ENCODE measurements around the gene RASA3.
A peak's percentile ranks its signal among the peaks of the same experiment; 100 is the strongest.

RASA3 gene

GRCh38 chr13:114013952-114014629 lies 118.3 kb downstream of the RASA3 start:
- DNase-seq = no peak

GRCh38 chr13:114013336-114013735 lies 119.1 kb downstream of the RASA3 start:
- DNase-seq = no peak

GRCh38 chr13:114012921-114013320 lies 119.5 kb downstream of the RASA3 start:
- no peak for DNase-seq

GRCh38 chr13:114012141-114012540 lies 120.3 kb downstream of the RASA3 start:
- DNase-seq = no peak

GRCh38 chr13:114011226-114011625 lies 121.2 kb downstream of the RASA3 start:
- no peak for DNase-seq

- peak; percentile 13 for DNase-seq
Measured at GRCh38 chr13:114010401-114011101, 121.9 kb downstream of the RASA3 start.

- DNase-seq = no peak
Measured at GRCh38 chr13:114009590-114010400, 122.6 kb downstream of the RASA3 start.

- DNase-seq = no peak
Measured at GRCh38 chr13:114008964-114009589, 123.3 kb downstream of the RASA3 start.

GRCh38 chr13:114007566-114007965 lies 124.9 kb downstream of the RASA3 start:
- no peak for DNase-seq

GRCh38 chr13:114005206-114005724 lies 127.2 kb downstream of the RASA3 start:
- DNase-seq = no peak

GRCh38 chr13:114004420-114005205 lies 127.8 kb downstream of the RASA3 start:
- DNase-seq = peak; percentile 59

- DNase-seq = no peak
Measured at GRCh38 chr13:114002771-114003321, 129.6 kb downstream of the RASA3 start.

- DNase-seq = no peak
Measured at GRCh38 chr13:114002009-114002544, 130.3 kb downstream of the RASA3 start.

GRCh38 chr13:114001331-114002008 lies 131.0 kb downstream of the RASA3 start:
- DNase-seq = no peak

GRCh38 chr13:114000151-114001040 lies 132.0 kb downstream of the RASA3 start:
- no peak for DNase-seq

- DNase-seq = no peak
Measured at GRCh38 chr13:113999618-113999910, 132.9 kb downstream of the RASA3 start.

GRCh38 chr13:113998781-113999617 lies 133.4 kb downstream of the RASA3 start:
- no peak for DNase-seq

GRCh38 chr13:113997845-113998751 lies 134.3 kb downstream of the RASA3 start:
- peak; percentile 12 for DNase-seq

Data from hematopoietic multipotent progenitor cell treated with erythropoietin and hydrocortisone succinate and interleukin-3 and kit ligand, for 4 days (in vitro differentiated cells).